HL-60/S4 treated with phorbol 12-myristate 13-acetate at 8.2 ng/mL for 4 days and 3 days (cell line): ENCODE data around the gene PRR19.
"Not testable (repeated sequence)": the region's sequence is repeated elsewhere in the genome, so short reads cannot be mapped to it uniquely, and the experiment has no call there.

Experiments
- in situ Hi-C: fragments of 300-500 bp; cut with MboI; formaldehyde crosslinking; loops from 2 replicates; pipeline ENCODE4 v1.15.0; 2022; ENCODE audit warnings: low sequenced_read_pairs

The PRR19 gene, protein sequence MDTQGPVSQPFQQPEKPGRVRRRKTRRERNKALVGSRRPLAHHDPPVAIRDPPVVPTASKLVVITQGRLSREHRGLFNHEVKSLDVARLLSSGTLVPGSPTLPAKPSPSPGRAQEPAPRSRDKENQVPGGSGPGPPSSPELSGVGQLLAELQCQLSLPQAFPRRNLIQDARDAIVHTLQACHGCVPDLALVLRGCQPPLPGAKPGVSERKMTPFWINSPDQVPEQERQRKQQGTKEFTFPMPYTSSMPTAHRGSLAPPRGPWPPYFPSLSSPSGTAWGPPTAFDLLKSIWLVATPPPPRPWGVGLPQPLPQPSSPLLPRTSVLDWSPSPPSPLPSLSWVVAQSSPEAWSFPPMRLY

DNA sequence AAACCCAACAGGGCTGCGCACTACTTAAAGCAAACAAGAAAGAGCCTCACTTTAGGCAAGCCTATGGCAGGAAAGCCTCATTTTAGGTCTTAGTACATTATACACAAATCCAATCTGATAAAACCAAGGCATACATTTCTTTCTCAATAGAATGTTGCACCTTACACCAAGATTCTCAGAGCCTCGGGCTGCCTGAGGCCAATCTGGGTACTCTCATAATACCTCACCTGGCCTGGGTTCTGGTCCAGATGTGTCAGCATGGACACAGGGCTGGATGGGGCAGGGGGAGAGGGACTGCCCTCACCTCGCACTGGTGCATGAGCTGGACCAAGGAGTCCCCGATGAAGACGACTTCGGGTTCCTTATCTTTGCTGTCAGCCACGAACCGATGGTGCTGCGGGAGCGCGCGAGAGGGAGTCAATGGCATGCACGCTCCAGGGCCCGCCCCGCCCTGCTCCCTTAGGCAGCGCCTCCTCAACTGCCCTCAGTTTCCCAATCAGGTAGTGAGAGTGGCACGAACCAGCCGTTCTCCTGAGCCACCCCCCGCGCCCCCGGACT lies at the start of gene PRR19:
Gene PRR19, plus strand, starts transcription at position 487 of the 558 bp plus-strand sequence. CDS start 7,453 bp downstream, outside the sequence.
- in situ Hi-C loops, result no loop called here

DNA sequence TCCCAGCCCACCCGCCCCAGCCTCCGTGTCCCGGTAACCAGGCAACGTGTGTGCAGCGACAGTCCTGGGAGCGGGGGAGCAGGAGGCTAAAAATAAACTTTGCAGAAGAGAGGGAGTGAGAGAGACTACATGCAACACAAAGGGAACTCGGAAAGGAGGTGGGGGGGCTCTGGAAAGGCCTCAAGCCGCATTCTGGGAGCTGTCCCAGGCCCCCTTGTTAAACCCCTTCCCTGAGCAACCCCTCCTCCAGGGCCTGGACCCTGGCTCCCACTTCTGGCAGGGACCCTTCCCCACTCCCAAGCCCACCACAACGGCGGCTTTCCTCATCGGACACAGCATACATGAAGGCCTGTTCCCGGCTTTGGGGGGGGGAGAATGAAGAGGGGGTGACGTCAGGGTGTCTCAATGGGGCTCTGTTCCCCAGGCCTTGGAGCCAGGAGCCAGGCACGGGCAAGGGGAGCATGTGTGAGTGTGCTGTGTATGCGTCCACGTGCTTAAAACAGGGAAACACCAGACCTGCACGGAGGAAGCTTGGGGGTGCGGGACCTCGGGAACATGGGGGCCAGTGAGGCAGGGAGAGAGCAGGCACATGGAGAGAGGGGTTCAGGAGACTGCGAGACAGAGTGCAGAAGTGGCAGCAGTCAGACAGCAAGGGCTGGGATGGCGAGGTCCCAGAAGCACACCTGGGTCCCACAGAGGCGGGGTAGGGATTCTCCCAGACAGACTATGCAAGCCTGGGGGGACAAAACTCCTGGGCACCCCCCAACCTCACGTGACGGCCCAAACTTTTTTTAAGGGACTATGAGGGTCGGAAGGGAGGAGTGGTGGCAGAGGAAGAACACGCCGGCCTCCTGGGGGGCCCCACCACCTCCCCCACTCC lies 49.3 kb upstream of the PRR19 start:
- in situ Hi-C loops, result no loop called here

DNA sequence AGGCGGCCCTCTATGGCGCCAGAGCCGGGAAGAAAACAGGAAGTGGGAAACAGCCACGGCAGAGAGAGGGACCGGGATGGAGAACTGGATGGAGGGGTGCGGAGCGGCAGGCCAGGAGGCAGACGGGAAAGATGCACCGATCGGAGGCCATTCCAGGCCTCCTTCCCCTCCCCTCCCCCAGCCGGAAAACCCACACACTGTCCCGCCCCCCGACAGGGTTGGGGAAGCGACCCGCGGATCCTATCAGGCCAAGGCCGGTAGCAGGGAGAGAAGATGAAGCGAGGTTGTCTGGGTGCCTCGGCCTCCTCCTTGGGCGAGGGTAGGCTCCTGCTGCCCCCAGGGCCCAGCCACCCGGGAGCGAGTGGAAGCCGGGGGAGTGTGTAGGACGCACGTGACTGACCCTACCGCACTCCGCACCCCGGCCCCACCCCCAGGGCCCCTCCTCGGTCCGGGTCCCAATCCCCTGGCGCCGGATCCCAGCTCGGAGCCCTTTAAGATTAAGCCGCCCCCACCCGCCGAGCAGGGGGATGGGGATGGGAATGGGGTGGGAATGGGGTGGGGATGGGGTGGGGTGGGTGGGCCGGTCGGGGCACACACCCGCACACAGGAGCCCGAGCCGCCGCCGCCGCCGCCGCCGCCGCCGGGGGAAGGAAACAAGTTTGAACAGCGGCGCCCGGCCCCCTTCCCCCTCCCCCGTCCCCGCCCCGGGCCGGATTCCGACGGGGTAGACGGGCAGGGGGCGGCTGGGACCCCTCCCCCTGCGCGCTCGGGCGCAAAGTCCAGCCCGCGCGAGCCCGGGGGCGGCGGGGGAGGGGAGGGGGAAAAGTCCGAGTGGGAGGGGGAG lies 48.5 kb upstream of the PRR19 start:
- in situ Hi-C loops, result no loop called here

DNA sequence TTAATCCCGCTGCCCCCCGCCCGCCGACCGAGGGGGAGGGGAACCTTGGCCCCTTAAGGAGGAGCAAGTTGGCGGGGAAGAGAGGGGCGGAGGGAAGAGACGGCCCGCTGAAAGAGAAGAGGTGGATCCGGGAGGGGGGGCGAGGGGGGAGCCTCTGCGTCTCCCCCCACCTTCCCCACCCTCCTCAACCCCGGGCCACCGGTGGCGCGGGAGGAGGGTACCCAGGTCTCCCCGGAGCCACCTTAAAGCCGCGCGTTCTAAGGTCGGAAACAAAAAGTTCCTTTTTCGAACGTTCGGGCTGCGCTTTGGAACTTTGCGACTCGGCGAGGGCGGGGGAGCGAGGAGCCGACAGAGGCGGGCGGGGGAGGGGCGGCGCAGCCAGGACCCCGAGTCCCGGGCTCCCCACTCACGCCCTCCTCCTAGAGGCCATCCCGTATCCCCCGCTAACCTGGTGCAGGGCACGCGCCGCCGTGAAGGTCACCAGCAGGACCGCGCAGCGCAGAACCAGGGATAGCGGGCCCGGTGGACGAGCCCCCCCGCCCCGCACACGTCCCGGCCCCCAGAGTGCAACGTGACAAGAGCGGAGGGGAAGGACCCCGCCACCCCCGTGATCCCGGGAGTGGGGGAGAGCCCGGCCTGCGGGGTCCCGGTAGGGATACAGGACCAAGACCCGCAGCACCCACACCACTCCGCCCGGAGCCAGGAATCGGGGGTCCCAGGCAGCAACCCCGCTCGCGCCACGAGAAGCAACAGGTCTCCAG lies 47.7 kb upstream of the PRR19 start:
- in situ Hi-C loops, result no loop called here

GRCh38 chr19:42254850-42255765 lies 46.8 kb upstream of the PRR19 start, which contains the start of gene ERF:
Gene ERF, minus strand, starts transcription at chr19:42255128. Its CDS starts 129 bp downstream, at chr19:42254999.
- in situ Hi-C loops, result no loop called here

DNA sequence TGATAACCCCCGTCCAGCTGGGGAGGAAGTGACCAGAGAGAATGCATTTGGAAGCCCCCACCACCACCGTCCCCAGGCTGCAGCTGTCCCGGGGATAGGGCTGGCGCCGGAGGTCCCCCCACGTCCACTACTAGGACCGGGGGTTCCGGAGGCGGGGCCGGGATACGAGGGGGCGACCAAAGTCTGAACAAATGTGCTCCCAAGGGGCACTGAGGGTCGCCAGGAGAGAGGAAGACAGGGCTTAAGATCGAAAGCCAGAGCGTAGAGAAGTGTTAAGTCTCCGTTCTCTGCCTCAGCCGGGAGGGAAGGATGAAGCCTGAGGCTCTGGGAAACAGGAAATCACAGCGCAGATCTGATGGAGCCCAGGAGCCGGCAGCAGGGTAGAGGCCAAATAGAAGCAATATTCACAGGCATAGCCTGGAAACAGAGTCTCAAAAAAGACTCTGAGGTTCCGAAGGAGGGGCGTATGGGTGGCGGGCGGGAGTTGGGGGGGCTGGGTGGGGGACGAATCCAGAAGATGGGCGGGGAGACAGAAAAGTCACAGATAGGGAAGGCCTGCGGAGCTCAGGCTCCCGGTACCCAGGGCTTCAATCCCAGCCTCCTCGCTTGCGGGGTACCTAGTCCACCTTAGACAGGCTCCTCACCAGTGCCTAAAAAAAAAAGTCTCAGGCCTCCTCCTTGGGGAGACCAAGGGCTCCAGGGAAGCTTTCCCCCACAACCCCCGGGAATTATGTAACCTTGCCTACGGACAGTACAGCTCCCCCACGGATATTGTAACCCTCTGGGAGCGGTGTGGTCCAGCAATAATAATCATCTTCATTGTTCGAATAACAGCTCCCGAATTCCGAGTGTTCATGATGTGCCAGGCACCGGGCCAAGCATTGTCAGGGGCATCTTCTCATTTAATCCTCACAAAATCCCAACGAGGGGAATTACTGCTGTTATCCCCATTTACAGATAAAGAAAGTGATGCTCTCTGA lies 45.9 kb upstream of the PRR19 start:
- in situ Hi-C loops, result no loop called here

DNA sequence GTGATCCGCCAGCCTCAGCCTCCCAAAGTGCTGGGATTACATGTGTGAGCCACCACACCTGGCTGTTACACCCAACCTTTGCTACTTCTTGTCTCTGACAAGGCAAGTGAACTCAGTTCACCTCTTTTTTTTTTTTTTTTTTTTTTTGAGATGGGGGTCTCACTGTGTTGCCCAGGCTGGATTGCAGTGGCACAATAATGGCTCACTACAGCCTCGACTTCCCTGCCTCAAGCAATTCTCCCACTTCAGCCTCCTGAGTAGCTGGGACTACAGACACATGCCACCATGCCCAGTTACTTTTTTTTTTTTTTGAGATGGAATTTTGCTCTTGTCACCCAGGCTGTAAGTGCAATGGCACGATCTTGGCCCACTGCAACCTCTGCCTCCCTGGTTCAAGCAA lies 44.1 kb upstream of the PRR19 start:
- in situ Hi-C loops, result not testable (repeated sequence)

- in situ Hi-C loops, result no loop called here
These were observed 40.2 kb upstream of the PRR19 start for GRCh38 chr19:42261763-42262162.

DNA sequence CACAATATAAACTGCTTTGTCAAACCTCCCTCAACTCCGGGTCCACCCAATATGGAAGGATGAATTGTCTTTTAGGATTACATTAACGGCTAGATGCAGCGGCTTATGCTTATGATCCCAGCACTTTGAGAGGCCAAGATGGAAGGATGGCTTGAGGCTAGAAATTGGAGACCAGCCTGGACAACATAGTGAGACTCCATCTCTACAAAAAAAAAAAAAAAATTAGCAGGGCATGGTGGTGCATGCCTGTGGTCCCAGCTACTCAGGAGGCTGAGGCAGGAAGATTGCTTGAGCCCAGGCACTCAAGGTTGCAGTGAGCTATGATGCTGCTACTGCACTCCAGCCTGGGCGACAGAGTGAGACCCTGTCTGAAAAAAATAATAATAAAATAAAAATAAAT lies 35.8 kb upstream of the PRR19 start:
- in situ Hi-C loops, result not testable (repeated sequence)

DNA sequence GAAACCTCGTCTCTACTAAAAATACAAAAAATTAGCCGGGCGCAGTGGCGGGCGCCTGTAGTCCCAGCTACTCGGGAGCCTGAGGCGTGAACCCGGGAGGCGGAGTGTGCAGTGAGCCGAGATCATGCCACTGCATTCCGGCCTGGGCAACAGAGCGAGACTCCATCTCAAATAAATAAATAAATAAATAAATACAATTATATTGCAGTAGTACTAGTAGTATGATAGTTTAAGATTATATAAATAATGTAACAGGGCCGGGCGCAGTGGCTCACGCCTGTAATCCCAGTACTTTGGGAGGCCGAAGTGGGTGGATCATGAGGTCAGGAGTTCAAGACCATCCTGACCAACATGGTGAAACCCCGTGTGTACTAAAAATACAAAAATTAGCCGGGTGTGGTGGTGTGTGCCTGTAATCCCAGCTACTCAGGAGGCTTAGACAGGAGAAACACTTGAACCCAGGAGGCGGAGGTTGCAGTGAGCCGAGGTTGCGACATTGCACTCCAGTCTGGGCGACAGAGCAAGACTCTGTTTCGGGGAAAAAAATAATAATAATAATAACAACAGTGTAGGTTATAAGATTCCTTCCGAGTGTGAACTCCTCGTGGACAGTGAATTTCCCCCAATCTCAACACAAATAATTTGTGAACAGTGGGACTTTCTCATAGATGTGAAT lies 34.9 kb upstream of the PRR19 start:
- in situ Hi-C loops, result not testable (repeated sequence)

- in situ Hi-C loops, result no loop called here
These were observed 34.2 kb upstream of the PRR19 start for GRCh38 chr19:42267644-42268141.

- in situ Hi-C loops, result no loop called here
These were observed 33.7 kb upstream of the PRR19 start for GRCh38 chr19:42268142-42268703.

DNA sequence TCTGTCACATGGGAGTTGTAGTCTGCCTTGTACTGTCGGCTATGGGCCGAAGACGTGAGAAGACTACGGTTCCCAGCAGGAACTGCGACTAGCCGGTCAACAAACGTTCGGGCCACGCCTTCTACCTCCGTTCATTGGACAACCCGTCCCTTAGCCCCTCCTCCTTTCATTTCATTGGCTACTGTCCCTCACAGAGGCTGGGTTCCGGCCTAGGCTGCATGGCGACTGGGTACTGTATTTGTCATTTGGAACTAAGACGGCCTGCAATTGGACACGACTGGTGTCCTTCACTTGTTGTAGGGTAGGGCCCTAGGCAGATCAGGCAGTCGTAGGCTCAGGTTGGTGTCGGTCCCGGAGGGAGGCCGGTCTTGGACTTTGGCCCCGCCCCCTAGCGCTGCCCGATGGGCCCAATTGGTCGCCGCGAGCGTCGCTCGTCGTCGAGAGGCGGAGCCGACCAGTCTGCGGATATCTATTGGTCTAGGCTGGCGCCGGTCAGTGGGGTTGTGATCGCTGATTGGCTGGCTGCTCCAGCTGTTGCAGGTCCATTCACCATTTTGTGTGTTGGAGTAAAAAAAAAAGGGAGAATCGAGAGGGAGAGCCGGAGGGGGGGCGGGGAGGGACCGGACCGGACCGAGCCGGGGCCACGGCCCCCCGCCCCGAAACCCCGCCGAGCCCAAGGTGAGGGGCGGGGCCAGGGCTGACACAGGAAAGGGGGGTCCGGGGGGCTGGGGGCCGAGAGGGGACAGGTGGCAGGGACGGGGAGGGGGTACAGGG lies 33.0 kb upstream of the PRR19 start, which contains the start of gene CIC:
Gene CIC, plus strand, starts transcription at position 549 of the 774 bp plus-strand sequence. CDS start 2,532 bp downstream, outside the sequence.
- in situ Hi-C loops, result no loop called here

- in situ Hi-C loops, result no loop called here
These were observed 32.2 kb upstream of the PRR19 start for GRCh38 chr19:42269478-42270345.
